GM21825 (cell line): ENCODE data around the gene FBXO10.
"Not testable (repeated sequence)": the region's sequence is repeated elsewhere in the genome, so short reads cannot be mapped to it uniquely, and the experiment has no call there.

Experiments used
- ATAC-seq: cut with Tn5 transposase; IDR thresholded peaks from one replicate; pipeline ENCODE4 v1.9.1; 2021; ENCODE audit warnings: mild to moderate bottlenecking, moderate library complexity; ENCODE audit not compliant: unreplicated experiment

The FBXO10 gene

GRCh38 chr9:37514999-37515398, 61.2 kb downstream of the FBXO10 start:
- ATAC-seq, result no peak

GRCh38 chr9:37514415-37514814, 61.8 kb downstream of the FBXO10 start:
- not testable (repeated sequence) for ATAC-seq

GRCh38 chr9:37512437-37512836, 63.7 kb downstream of the FBXO10 start:
- ATAC-seq, result no peak

- no peak for ATAC-seq
Observed at GRCh38 chr9:37511016-37512010, 64.9 kb downstream of the FBXO10 start.

GRCh38 chr9:37510053-37510452, 66.1 kb downstream of the FBXO10 start:
- ATAC-seq, result not testable (repeated sequence)

- no peak for ATAC-seq
Observed at GRCh38 chr9:37509536-37509935, 66.6 kb downstream of the FBXO10 start.

GRCh38 chr9:37508834-37509206, 67.4 kb downstream of the FBXO10 start:
- no peak for ATAC-seq

GRCh38 chr9:37508135-37508833, 67.9 kb downstream of the FBXO10 start:
- no peak for ATAC-seq

- ATAC-seq, result no peak
Observed at GRCh38 chr9:37507566-37508134, 68.5 kb downstream of the FBXO10 start.

- ATAC-seq, result no peak
Observed at GRCh38 chr9:37504605-37505004, 71.6 kb downstream of the FBXO10 start.

GRCh38 chr9:37503736-37504135, 72.4 kb downstream of the FBXO10 start:
- ATAC-seq, result no peak

GRCh38 chr9:37501957-37502596, 74.1 kb downstream of the FBXO10 start:
- ATAC-seq, result no peak

- no peak for ATAC-seq
Observed at GRCh38 chr9:37499297-37499696, 76.9 kb downstream of the FBXO10 start.

GRCh38 chr9:37498457-37498856, 77.7 kb downstream of the FBXO10 start:
- no peak for ATAC-seq

- no peak for ATAC-seq
Observed at GRCh38 chr9:37497320-37497719, 78.9 kb downstream of the FBXO10 start.

- ATAC-seq, result no peak
Observed at GRCh38 chr9:37496020-37496419, 80.2 kb downstream of the FBXO10 start.

GRCh38 chr9:37495571-37495970, 80.6 kb downstream of the FBXO10 start:
- ATAC-seq, result no peak

- ATAC-seq, result no peak
Observed at GRCh38 chr9:37491939-37492338, 84.2 kb downstream of the FBXO10 start.

- ATAC-seq, result no peak
Observed at GRCh38 chr9:37486616-37487548, 89.3 kb downstream of the FBXO10 start.

GRCh38 chr9:37486256-37486615, 89.9 kb downstream of the FBXO10 start:
- no peak for ATAC-seq
